HG03139 (cell line): ENCODE measurements around the gene C3orf20.
"Not testable (repeated sequence)": the region's sequence is repeated elsewhere in the genome, so short reads cannot be mapped to it uniquely, and the experiment has no call there.

Experiments
- ATAC-seq: cut with Tn5 transposase; IDR thresholded peaks from one replicate; pipeline ENCODE4 v1.9.1; 2021; ENCODE audit not compliant: unreplicated experiment

The C3orf20 gene

GRCh38 chr3:14793858-14794234 is 118.9 kb downstream of the C3orf20 start:
- ATAC-seq, result no peak

GRCh38 chr3:14794435-14794834 is 119.5 kb downstream of the C3orf20 start:
- no peak for ATAC-seq

DNA sequence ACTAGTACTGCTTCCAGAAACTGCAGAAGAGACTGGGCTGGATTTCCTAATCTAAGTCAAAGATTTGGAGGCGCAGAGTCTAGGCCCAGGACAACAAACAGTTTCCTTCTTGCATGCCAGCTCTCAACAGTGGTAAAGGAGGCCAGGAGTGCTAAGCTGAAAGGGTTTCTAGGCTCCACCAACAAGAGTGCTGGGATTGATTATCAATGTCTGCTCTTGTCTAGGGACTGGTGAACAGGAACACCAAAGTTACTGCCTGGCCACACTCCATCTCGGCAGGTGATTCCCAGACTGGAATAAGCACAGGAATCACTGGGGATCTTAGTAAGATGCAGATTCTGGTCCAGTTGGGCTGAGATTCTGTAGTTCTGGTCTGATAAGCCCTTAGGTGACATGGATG is 121.1 kb downstream of the C3orf20 start:
- ATAC-seq, result no peak

GRCh38 chr3:14796403-14797077 is 121.6 kb downstream of the C3orf20 start:
- no peak for ATAC-seq

GRCh38 chr3:14797731-14798130 is 122.8 kb downstream of the C3orf20 start:
- ATAC-seq, result no peak

- no peak for ATAC-seq
Observed at GRCh38 chr3:14798231-14798630, 123.3 kb downstream of the C3orf20 start.

DNA sequence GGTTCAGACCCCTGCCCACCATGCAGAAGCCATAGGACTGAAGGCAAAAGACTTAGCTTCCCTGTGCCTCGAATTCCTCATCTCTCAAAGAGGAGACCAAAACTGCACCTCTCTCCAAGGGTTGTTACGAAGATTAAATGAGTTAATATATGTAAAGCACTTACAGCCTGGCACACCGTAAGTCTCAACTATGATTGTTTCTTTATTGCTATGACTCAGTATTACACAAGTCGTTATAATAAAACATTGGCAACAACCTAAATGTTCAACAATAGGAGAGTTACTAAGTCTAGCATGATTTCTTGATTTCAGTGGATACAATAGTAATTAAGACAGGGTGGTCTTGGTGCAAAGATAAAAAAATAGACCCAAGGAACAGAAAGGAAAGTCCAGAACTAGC is 124.2 kb downstream of the C3orf20 start:
- no peak for ATAC-seq

DNA sequence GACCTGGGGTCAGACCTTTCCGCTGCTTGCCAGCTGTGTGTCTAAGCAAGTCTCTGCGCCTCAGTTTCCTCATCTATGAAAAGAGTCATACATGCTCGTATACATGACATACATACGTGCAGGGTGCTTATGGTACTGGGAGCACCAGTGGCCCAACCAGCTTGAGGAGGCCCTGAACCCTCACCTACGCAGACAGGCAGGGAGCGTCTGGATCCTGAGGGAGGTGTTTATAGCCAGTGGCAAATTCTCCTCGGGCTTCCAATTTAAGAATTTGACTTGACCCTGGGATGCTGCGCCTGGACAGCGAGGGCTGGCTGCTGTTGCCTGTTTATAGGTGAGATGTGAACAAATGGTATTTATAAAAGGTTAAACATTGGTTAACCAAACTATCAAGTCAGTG is 126.1 kb downstream of the C3orf20 start:
- no peak for ATAC-seq

GRCh38 chr3:14801668-14802380 is 126.9 kb downstream of the C3orf20 start:
- no peak for ATAC-seq

GRCh38 chr3:14802381-14802731 is 127.4 kb downstream of the C3orf20 start:
- ATAC-seq, result no peak

DNA sequence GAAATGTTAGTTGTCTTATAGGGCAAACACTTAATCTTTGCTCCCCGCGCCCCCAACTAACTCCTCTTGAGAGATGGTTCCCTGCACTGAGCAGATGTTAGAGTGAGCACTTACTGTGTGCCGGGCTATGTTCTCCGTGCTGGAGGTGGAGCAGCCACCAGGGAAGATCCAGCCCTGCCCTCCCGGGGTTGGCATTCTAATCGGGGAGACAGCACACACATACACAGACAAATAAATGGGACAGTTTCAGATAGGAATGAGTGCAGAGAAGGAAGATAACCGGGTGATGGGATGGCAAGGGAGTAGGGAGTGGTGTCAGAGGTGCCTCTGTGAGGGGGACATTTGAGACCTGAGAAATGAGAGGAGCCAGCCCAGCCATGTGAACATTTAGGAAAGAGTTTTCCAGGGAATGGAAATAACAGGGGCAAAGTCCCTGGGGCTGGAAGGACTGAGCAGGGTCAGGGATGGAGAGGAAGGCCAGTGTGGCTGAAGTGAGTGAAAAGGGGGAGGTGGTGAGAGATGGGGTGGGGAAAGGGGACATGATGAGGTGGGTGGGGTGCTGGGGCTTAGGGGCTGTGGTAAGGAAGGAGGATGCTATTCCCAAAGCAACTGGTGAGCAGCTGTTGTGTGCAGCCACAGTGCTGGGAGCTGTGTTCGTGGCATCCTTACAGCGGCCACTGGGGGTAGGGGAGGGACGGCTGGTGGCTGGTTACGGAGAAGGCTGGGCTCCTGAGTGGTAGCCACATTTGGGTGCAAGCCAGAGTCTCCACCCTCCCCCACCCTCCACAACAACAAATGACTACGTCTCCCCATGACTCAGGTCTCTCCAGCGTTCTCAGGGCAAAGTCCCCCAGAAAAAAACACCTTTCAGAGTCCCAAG is 128.4 kb downstream of the C3orf20 start:
- ATAC-seq, result no peak

- ATAC-seq, result no peak
Observed at GRCh38 chr3:14803981-14804834, 129.3 kb downstream of the C3orf20 start.

- no peak for ATAC-seq
Observed at GRCh38 chr3:14804835-14805780, 130.2 kb downstream of the C3orf20 start.

- ATAC-seq, result no peak
Observed at GRCh38 chr3:14805961-14806537, 131.1 kb downstream of the C3orf20 start.

DNA sequence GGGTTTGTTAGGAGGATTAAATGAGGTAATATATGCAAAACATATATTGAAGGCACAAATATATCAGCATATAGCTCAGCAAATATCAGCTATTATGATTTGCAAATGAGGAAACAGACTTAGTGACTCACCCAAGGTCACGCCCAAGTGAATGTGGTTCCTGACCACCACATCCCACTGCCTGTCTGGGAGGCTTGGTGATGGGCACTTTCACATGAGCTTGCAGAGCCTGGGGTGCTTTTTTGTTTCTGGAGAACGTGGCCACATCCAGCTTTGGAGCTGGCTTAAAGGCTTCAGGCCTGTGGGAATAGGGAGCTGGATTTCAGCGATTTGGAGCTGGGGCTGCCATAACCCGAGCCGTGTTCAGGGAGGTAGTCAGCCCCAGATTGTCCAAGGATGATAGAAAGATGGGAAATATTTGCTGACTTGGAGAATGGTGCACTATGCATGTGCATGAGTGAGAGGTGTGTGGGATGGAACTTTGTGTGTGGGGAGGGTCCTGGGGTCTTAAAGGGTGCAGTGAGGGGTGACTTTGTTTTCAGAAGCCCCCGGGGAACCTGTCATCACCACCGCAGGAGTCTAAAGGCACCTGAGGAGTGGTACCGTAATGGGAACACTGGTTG is 131.8 kb downstream of the C3orf20 start:
- ATAC-seq, result no peak

DNA sequence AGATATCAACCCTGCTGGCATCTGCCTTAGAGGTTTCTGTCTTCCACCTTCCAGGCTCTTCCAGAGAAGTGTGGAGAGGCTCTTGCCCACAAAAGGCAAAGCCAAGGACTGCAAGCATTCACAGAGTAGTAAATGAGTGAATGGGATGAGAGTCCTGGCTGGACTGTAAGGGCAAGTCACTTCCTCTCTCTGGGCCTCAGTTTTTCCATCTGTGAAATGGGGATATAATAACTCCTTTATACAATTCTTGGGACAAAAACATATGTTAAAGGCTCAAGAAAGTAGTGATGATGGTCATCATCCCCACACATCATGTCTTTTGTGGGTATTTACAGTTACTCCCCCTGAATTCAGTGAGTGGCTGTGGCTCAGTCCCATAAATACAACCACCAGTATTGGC is 133.1 kb downstream of the C3orf20 start:
- no peak for ATAC-seq

DNA sequence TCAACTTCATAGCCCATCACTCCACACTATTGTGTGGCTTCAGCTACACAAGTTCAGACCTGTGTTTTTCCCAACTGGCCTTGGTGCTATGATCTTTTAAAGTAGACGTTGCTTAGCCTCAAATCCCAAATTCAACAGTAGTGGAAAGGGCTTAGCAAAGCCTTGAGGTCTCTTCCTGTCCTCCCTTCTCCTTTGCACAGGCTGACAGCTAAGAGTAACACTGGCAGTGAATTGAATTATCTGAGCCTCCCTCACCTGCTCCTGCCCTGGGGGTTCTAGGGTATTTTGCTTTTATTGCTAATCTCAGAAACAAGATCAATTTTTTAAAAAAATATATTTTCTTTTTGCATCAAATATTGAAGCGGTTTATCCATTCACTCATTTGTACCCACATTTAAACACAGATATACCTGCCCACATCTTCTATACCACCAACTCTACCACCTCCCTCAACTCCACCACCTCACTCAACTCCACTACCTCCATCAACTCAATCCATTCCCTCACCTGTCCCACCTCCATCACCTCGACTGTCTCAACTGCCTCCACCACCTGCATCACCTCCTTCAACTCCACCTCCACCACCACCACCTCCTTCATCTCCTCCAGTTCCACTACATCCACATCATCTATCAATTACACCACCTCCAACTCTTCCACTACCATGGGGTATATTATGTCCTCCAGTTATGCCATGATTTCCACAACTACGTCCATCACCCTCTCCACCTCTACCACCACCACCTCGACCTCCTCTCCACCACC is 133.7 kb downstream of the C3orf20 start:
- no peak for ATAC-seq

DNA sequence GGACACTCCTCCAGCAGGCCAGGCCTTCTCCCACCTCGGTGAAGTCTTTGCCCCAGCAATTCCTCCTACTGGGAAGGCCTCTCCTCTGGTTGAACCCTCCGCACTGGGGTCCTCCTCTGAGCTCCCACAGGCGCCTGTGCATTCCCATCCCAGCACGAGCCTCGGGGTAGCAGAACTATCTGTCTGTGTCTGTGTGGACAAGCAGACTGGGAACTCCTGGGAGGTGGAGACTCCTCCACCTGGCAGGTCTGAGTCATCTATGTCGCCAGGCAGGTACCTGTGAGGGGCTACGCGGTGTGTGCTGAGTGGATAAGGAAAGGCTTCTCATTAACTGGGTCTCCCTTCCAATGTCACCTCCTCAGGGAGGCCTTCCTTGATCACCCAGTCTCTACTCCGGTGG is 134.7 kb downstream of the C3orf20 start:
- ATAC-seq, result not testable (repeated sequence)
